Myocyte (in vitro differentiated cells): ENCODE results near the gene ZNF341. TPM values are rescaled to one million over a fixed set of nuclear protein-coding genes. Genes with fewer than 3 reads are reported as not detected.
"Not testable (repeated sequence)": the region's sequence is repeated elsewhere in the genome, so short reads cannot be mapped to it uniquely, and the experiment has no call there.

Experiments used
- DNase-seq: peaks from one replicate; pipeline ENCODE4 v3.0.0-alpha.2; 2012; ENCODE audit warnings: low read depth
- total RNA-seq: library from RNA; depleted of rRNA; stranded (reverse); fragments of >200 nt; gene quantifications from 2 replicates; pipeline ENCODE4 v1.2.3, GENCODE V29; 2014

ZNF341 gene
- total RNA-seq, 1 donor from 2014 or later: 2.0 TPM

GRCh38 chr20:33728463-33728862 is 3.3 kb upstream of the ZNF341 start:
- no peak for DNase-seq

GRCh38 chr20:33729101-33729500 is 2.7 kb upstream of the ZNF341 start:
- DNase-seq: no peak

- no peak for DNase-seq
Observed at GRCh38 chr20:33730946-33731692, 677 bp upstream of the ZNF341 start.

- DNase-seq: peak; percentile 76
Observed at GRCh38 chr20:33732166-33732970, 572 bp downstream of the ZNF341 start.

- DNase-seq: peak; percentile 49
Observed at GRCh38 chr20:33733654-33734576, 2.1 kb downstream of the ZNF341 start.

- no peak for DNase-seq
Observed at GRCh38 chr20:33736962-33737361, 5.2 kb downstream of the ZNF341 start.

- no peak for DNase-seq
Observed at GRCh38 chr20:33739493-33739892, 7.7 kb downstream of the ZNF341 start.

- DNase-seq: no peak
Observed at GRCh38 chr20:33740189-33740588, 8.4 kb downstream of the ZNF341 start.

GRCh38 chr20:33744181-33744580 is 12.4 kb downstream of the ZNF341 start:
- no peak for DNase-seq

GRCh38 chr20:33744773-33745385 is 13.1 kb downstream of the ZNF341 start:
- no peak for DNase-seq

GRCh38 chr20:33746325-33746998 is 14.7 kb downstream of the ZNF341 start:
- no peak for DNase-seq

GRCh38 chr20:33751775-33752174 is 20.0 kb downstream of the ZNF341 start:
- no peak for DNase-seq

- DNase-seq: no peak
Observed at GRCh38 chr20:33753143-33753542, 21.3 kb downstream of the ZNF341 start.

- peak; percentile 64 for DNase-seq
Observed at GRCh38 chr20:33753763-33754162, 22.0 kb downstream of the ZNF341 start.

- DNase-seq: not testable (repeated sequence)
Observed at GRCh38 chr20:33755936-33756490, 24.2 kb downstream of the ZNF341 start.

GRCh38 chr20:33757046-33757445 is 25.2 kb downstream of the ZNF341 start:
- DNase-seq: no peak

GRCh38 chr20:33757458-33757857 is 25.7 kb downstream of the ZNF341 start:
- no peak for DNase-seq

GRCh38 chr20:33761698-33762250 is 30.0 kb downstream of the ZNF341 start:
- no peak for DNase-seq

GRCh38 chr20:33765099-33765498 is 33.3 kb downstream of the ZNF341 start:
- DNase-seq: no peak

GRCh38 chr20:33765592-33765991 is 33.8 kb downstream of the ZNF341 start:
- DNase-seq: no peak
